Osteocyte (in vitro differentiated cells): ENCODE measurements around the gene HTRA2. TPM values are rescaled to one million over a fixed set of nuclear protein-coding genes. Genes with fewer than 3 reads are reported as not detected.
A peak's percentile ranks its signal among the peaks of the same experiment; 100 is the strongest.

Source experiments
- DNase-seq: peaks from one replicate; pipeline ENCODE4 v3.0.0; 2021; ENCODE audit warnings: mixed read lengths; ENCODE audit not compliant: unreplicated experiment; ENCODE audit errors: extremely low spot score
- H3K27ac Mint-ChIP-seq: one replicate; pipeline ENCODE4 v1.8.0; 2021; ENCODE audit warnings: mild to moderate bottlenecking, mixed read lengths; ENCODE audit not compliant: unreplicated experiment
- H3K27me3 Mint-ChIP-seq: one replicate; pipeline ENCODE4 v1.8.0; 2021; ENCODE audit warnings: mixed read lengths; ENCODE audit not compliant: unreplicated experiment
- H3K36me3 Mint-ChIP-seq: one replicate; pipeline ENCODE4 v1.8.0; 2021; ENCODE audit warnings: mixed read lengths; ENCODE audit not compliant: unreplicated experiment
- H3K4me1 Mint-ChIP-seq: one replicate; pipeline ENCODE4 v1.8.0; 2021; ENCODE audit warnings: mixed read lengths; ENCODE audit not compliant: unreplicated experiment
- H3K4me3 Mint-ChIP-seq: one replicate; pipeline ENCODE4 v1.8.0; 2021; ENCODE audit warnings: mild to moderate bottlenecking, moderate library complexity, mixed read lengths; ENCODE audit not compliant: unreplicated experiment
- H3K9me3 Mint-ChIP-seq: one replicate; pipeline ENCODE4 v1.8.0; 2021; ENCODE audit warnings: mixed read lengths; ENCODE audit not compliant: unreplicated experiment
- CTCF ChIP-seq: fragments of 200-600 bp; sonication (generic); IDR thresholded peaks from 2 replicates; pipeline ENCODE4 v1.5.0; 2021; ENCODE audit warnings: antibody characterized with exemption, mild to moderate bottlenecking, moderate library complexity
- total RNA-seq: library from RNA; stranded (reverse); gene quantifications from 2 replicates; pipeline ENCODE4 v1.2.1, GENCODE V29; 2021

The HTRA2 gene
- total RNA-seq, 1 donor from 2014 or later: 32.3 TPM

GRCh38 chr2:74515981-74516633 lies 13.6 kb upstream of the HTRA2 start:
- H3K4me3 Mint-ChIP-seq: peak overlapping the region; percentile 29
- no peaks in the 10 kb centered on the region for H3K9me3 Mint-ChIP-seq
- DNase-seq: no peak
- no peak for TF ChIP-seq CTCF
- H3K4me1 Mint-ChIP-seq: peaks cover 11% of the 10 kb centered on the region
- peaks cover 80% of the 10 kb centered on the region for H3K27me3 Mint-ChIP-seq
- H3K36me3 Mint-ChIP-seq: no peaks in the 10 kb centered on the region
- H3K27ac Mint-ChIP-seq: no peak overlapping the region

- Mint-ChIP-seq H3K27ac (no peak overlapping the region), H3K9me3 (no peaks in the 10 kb centered on the region), H3K4me1 (peaks cover 11% of the 10 kb centered on the region), H3K27me3 (peaks cover 76% of the 10 kb centered on the region), H3K4me3 (no peak overlapping the region), H3K36me3 (no peaks in the 10 kb centered on the region)
- no peak for DNase-seq
- no peak for TF ChIP-seq CTCF
Observed at GRCh38 chr2:74516650-74517049, 13.1 kb upstream of the HTRA2 start.

- H3K9me3 Mint-ChIP-seq: no peaks in the 10 kb centered on the region
- H3K36me3 Mint-ChIP-seq: peaks cover 17% of the 10 kb centered on the region
- no peak for DNase-seq
- H3K4me1 Mint-ChIP-seq: no peaks in the 10 kb centered on the region
- H3K27ac Mint-ChIP-seq: no peak overlapping the region
- peaks cover 48% of the 10 kb centered on the region for H3K27me3 Mint-ChIP-seq
- no peak overlapping the region for H3K4me3 Mint-ChIP-seq
- no peak for TF ChIP-seq CTCF
Observed at GRCh38 chr2:74522516-74522915, 7.2 kb upstream of the HTRA2 start.

- no peak overlapping the region for H3K27ac Mint-ChIP-seq
- H3K4me1 Mint-ChIP-seq: peaks cover 11% of the 10 kb centered on the region
- DNase-seq: no peak
- H3K36me3 Mint-ChIP-seq: peaks cover 17% of the 10 kb centered on the region
- no peaks in the 10 kb centered on the region for H3K9me3 Mint-ChIP-seq
- no peak for TF ChIP-seq CTCF
- H3K4me3 Mint-ChIP-seq: no peak overlapping the region
- H3K27me3 Mint-ChIP-seq: peaks cover 33% of the 10 kb centered on the region
Observed at GRCh38 chr2:74524005-74524404, 5.7 kb upstream of the HTRA2 start.

GRCh38 chr2:74524955-74525716 lies 4.6 kb upstream of the HTRA2 start:
- DNase-seq: no peak
- Mint-ChIP-seq H3K27me3 (peaks cover 21% of the 10 kb centered on the region), H3K4me1 (peaks cover 12% of the 10 kb centered on the region), H3K4me3 (no peak overlapping the region), H3K9me3 (no peaks in the 10 kb centered on the region), H3K27ac (no peak overlapping the region), H3K36me3 (peaks cover 17% of the 10 kb centered on the region)
- no peak for TF ChIP-seq CTCF
